ENCODE data around the gene RBM38.
"Not testable (repeated sequence)": the region's sequence is repeated elsewhere in the genome, so short reads cannot be mapped to it uniquely, and the experiment has no call there.

The RBM38 gene

GRCh38 chr20:57421253-57422220 lies 30.3 kb downstream of the RBM38 start:
- no peak for DNase-seq

DNA sequence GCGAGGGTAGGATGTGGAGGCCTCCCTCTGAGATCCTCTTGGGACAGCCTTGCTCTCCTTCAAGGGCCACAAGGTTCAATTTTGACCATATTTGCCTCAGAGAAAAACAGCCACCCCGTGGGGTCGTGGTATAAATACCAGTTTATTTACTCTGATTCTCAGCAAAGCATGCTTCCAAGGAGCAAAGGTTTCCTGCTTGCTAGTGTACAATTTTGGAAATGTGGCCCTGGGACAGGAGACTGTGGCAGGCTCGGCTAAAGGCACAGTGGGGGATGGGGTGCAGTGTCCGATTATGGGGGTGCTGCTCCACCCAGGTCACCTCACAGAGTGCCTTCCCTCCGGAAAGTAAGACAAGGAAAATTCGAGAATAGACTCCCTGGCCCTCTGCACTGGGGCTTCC lies 31.1 kb downstream of the RBM38 start:
- no peak for DNase-seq

- DNase-seq, result no peak
These were observed 34.2 kb downstream of the RBM38 start for GRCh38 chr20:57425150-57426013.

GRCh38 chr20:57426271-57426689 lies 35.1 kb downstream of the RBM38 start:
- DNase-seq, result no peak

DNA sequence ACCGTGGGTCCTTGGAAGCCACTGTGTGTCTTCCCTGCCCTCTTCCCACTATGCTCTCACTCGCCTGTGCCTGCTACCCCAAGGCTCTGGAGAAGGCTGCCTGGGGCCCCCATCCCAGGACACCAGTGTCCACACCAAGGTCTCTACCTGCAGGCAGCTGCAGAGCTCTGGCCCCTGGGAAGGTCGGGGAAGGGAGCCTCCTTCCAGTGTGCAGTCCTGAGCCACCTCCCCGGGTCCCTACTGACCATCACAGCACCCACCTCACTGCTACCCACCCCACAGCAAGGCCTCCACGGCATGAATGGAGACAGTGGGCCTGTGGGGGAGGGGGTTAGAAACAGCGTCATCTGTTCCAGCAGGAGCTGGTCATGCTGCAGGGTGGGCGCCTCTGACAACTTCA lies 35.6 kb downstream of the RBM38 start:
- DNase-seq, result no peak

DNA sequence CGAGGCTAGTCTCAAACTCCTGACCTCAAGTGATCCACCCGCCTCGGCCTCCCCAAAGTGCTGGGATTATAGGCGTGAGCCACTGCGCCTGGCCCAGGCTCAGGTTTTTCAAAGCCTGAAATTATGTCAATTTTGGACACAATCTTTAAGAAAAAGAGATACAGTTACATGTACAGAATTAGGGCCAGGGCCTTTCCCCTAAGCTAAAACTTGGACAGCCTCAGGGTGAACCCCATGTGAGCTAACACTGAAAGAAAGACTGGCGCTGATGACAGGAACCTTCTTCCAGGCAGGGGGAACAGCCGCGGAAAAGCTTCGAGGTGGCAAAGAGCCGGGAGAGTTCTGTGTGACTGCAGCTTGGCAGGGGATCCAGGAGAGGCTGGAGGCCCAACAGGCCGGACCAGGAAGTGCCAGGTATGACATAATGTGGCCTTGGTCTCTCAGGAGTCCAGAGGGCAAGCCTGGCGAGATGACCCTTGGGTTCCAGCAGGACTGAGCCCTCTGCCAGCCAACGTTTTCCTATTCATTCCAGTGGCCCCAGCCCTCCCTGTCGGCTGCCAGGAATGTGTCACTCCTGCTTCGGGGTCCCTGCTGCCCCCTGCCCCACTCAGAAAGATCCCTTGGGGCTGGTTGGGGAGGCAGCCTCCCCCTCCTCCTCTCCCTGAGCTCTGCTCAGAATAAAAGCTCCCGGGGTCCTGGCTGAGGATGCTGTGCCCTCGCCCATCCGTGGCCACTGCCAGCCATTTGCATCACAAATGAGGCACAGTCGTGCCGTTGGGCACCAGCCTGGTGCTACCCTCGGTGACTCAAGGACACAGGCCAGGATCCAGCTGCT lies 37.3 kb downstream of the RBM38 start:
- DNase-seq, result no peak

DNA sequence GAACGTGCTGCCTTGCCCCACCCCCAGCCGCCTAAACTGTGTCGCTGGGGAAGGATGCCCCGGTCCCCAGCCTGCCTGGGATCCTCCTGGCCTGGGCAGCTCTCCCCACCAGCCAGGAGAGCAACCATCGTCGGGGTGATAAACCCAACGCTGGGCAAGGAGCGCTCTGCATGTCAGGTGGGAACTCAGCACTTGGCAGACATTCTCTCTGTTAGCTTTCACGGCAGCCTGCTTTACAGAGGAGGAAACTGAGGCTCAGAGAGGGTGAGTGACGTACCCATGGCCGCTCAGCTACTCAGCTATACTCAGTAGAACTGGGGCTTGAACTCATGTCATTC lies 37.9 kb downstream of the RBM38 start:
- DNase-seq, result no peak

DNA sequence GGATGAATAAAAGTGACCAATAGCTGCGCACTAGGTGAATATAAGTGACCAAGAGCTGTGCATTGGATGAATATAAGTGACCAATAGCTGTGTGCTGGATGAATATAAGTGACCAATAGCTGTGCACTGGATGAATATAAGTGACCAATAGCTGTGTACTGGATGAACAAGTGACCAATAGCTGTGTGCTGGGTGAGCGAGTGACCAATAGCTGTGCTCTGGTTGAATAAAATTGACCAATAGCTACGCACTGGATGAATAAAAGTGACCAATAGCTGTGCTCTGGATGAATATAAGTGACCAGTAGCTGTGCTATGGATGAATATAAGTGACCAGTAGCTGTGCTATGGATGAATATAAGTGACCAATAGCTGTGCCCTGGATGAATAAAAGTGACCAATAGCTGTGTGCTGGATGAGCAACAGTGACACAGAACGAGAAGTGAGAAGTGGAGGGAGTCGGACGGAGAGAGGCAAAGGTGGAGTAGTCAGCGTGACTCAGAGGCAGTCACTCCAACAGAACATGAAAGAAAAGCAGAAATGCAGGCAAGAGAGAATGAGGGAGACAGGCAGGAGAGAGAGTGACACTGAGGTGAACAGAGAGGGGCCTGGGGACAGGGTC lies 38.5 kb downstream of the RBM38 start:
- DNase-seq, result no peak

- DNase-seq, result not testable (repeated sequence)
These were observed 39.0 kb downstream of the RBM38 start for GRCh38 chr20:57430201-57430596.

GRCh38 chr20:57431539-57431835 lies 40.3 kb downstream of the RBM38 start:
- DNase-seq, result no peak

DNA sequence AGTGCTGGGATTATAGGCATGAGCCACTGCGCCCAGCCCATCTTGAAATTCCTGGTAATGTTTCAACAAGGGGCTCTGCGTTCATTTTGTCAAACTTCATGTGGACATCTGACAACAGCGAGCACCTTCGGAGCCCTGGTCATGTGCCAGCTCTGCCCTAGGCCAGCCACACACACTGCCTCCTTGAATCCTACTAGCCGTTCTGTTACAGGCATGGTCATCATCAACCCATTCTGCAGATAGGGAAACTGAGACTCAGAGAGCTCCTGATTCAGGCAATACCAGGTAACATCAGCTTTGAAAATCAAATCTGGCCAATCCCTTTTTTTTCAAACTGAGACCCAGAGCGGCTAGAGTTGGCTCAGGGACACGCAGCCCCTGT lies 41.3 kb downstream of the RBM38 start:
- DNase-seq, result no peak

- DNase-seq, result peak; percentile 74
These were observed 41.8 kb downstream of the RBM38 start for GRCh38 chr20:57432862-57433491.

GRCh38 chr20:57433657-57434389 lies 42.6 kb downstream of the RBM38 start:
- DNase-seq, result no peak

DNA sequence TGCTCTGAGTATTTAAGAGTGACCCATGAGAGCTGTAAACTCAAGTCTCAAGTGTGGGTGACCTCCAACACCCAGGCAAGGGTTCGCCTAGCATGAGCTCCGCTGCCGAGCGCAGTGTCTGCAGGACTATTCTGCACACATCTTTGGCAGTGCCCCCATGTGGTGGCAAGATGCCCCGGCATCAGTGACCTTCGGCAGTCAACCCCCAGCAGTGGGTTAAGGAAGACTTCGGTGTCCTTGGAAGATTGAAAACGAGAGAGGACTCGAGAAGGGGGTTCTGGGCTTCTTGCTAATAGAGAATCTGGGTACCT lies 43.1 kb downstream of the RBM38 start:
- no peak for DNase-seq

DNA sequence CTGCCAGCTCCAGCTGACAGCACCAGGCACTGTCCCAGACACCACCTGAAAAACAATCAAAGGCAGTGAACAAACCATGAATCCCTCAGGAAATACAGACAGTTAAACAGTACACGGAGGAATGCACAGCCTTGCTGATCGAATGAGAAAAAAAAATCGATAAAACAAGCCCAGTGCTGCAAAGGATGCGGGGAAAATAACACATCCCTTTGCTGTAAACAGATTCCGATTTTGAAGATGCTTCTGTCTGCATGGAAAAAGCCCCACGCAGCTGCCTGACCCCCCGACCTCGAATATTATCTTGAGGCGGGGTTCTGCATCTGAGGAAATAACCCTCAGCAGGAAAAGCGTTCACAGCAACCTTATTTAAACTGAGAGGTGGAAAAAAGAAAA lies 43.9 kb downstream of the RBM38 start:
- no peak for DNase-seq

GRCh38 chr20:57435498-57436222 lies 44.5 kb downstream of the RBM38 start:
- DNase-seq, result peak; percentile 76

DNA sequence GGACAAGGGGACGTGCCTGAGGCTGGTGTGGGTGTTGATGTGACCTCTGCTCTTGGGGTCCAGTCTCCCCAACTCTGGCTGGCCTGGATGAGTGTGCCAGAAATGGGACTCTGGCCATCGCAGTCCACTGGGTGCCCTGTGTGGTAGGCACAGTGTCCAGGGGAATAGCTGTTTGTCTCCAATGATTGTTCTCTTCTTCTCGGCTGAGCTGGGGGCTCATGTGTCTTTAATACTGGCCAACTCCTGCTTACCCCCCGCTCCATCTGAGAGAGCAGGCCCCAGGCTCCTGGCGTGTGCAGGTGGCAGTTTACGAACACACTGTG lies 45.0 kb downstream of the RBM38 start:
- no peak for DNase-seq

DNA sequence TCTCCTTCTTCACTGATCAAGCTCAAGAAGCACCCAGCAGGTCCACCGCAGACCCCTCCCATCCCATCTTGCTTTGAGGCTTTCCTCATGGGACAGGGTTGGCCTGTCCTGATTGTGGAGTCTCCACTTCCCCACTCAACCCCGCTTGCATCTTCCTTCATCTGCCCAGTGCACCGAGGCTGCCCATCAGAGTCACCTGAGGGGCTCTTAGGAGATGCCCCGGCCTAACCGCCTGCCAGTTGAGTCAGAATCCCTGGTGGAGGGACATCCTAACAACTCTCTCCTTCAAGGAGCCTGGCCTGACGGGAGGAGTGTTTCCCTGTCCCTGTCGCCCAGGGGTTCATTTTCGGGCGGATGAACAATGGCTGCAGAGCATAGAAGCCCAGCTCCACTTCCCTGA lies 46.1 kb downstream of the RBM38 start:
- DNase-seq, result no peak

GRCh38 chr20:57437672-57438330 lies 46.6 kb downstream of the RBM38 start:
- DNase-seq, result no peak

- no peak for DNase-seq
These were observed 47.4 kb downstream of the RBM38 start for GRCh38 chr20:57438552-57438951.

DNA sequence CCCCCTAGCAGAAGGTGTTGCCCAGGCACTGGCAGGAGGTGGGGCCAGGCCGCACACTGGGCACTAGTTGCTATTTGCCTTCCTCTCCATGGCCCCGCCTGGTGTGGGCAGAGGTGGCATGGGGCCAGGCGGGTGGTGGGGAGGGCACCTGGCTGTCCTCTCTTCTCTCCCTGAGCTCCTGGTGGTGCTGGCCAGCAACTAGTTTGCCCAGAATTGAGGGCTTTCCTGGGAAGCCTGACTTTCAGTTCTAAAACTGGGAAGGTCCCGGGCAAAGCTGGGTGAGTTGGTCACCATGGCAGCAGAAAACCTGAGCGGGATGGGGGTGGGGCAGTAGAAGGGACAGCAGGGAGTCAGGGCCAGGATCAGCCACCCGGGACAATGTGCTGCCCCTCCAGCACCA lies 48.2 kb downstream of the RBM38 start:
- no peak for DNase-seq
